HEK293T (cell line): Measurements from ENCODE around the gene IFI30.

ENCODE experiments used
- CTCF ChIA-PET: fragments of 350-600 bp; formaldehyde crosslinking; extraction: SDS; loops from one replicate; lab custom pipeline; 2021; ENCODE audit warnings: antibody characterized with exemption, inconsistent platforms; lab: Yijun Ruan, JAX
- POLR2A ChIA-PET: fragments of 350-600 bp; formaldehyde crosslinking; extraction: SDS; loops from one replicate; lab custom pipeline; 2020; ENCODE audit warnings: antibody characterized with exemption, inconsistent platforms; lab: Yijun Ruan, JAX
- DNase-seq: peaks from one replicate; pipeline ENCODE4 v3.0.0; 2012; ENCODE audit warnings: mixed read lengths; ENCODE audit errors: extremely low spot score
- ARNT ChIP-seq: fragments of 450-650 bp; IDR thresholded peaks from 2 replicates; pipeline ENCODE4 v1.6.1; 2017; ENCODE audit warnings: mild to moderate bottlenecking
- BHLHE40 ChIP-seq: fragments of 450-650 bp; IDR thresholded peaks from 2 replicates; pipeline ENCODE4 v1.6.1; 2016; ENCODE audit warnings: mild to moderate bottlenecking, moderate library complexity, borderline replicate concordance
- CTBP1 ChIP-seq: fragments of 450-650 bp; IDR thresholded peaks from 2 replicates; pipeline ENCODE4 v1.6.1; 2016; ENCODE audit warnings: borderline replicate concordance
- ELF4 ChIP-seq: fragments of 450-650 bp; IDR thresholded peaks from 2 replicates; pipeline ENCODE4 v1.6.1; 2017; ENCODE audit warnings: antibody characterized with exemption
- FOXA1 ChIP-seq: fragments of 450-650 bp; IDR thresholded peaks from 2 replicates; pipeline ENCODE4 v1.6.1; 2016; ENCODE audit warnings: mild to moderate bottlenecking
- FOXK2 ChIP-seq: fragments of 450-650 bp; IDR thresholded peaks from 2 replicates; pipeline ENCODE4 v1.6.1; 2016; ENCODE audit warnings: mild to moderate bottlenecking
- FOXM1 ChIP-seq: fragments of 450-650 bp; IDR thresholded peaks from 2 replicates; pipeline ENCODE4 v1.6.1; 2017; ENCODE audit warnings: mild to moderate bottlenecking, borderline replicate concordance
- HDGF ChIP-seq: fragments of 450-650 bp; IDR thresholded peaks from 2 replicates; pipeline ENCODE4 v1.6.1; 2017; ENCODE audit warnings: antibody characterized with exemption, borderline replicate concordance
- L3MBTL2 ChIP-seq: fragments of 450-650 bp; conservative IDR thresholded peaks from 2 replicates; pipeline ENCODE4 v1.6.1; 2016; ENCODE audit warnings: mild to moderate bottlenecking
- LEF1 ChIP-seq: fragments of 450-650 bp; IDR thresholded peaks from 2 replicates; pipeline ENCODE4 v1.6.1; 2017; ENCODE audit warnings: mild to moderate bottlenecking, borderline replicate concordance
- NFRKB ChIP-seq: fragments of 450-650 bp; IDR thresholded peaks from 2 replicates; pipeline ENCODE4 v1.6.1; 2016; ENCODE audit warnings: mild to moderate bottlenecking, moderate library complexity
- SP1 ChIP-seq: fragments of 450-650 bp; IDR thresholded peaks from 2 replicates; pipeline ENCODE4 v1.6.1; 2017
- SUZ12 ChIP-seq: fragments of 450-650 bp; IDR thresholded peaks from 2 replicates; pipeline ENCODE4 v1.6.1; 2016; ENCODE audit warnings: mild to moderate bottlenecking
- TARDBP ChIP-seq: fragments of 450-650 bp; IDR thresholded peaks from 2 replicates; pipeline ENCODE4 v1.6.1; 2016
- ZNF384 ChIP-seq: fragments of 450-650 bp; IDR thresholded peaks from 2 replicates; pipeline ENCODE4 v1.6.1; 2016
- TF ChIP-seq, protein P1 (sequence below): fragments of 450-650 bp; IDR thresholded peaks from 2 replicates; pipeline ENCODE4 v1.6.1; 2016

The IFI30 gene

DNA sequence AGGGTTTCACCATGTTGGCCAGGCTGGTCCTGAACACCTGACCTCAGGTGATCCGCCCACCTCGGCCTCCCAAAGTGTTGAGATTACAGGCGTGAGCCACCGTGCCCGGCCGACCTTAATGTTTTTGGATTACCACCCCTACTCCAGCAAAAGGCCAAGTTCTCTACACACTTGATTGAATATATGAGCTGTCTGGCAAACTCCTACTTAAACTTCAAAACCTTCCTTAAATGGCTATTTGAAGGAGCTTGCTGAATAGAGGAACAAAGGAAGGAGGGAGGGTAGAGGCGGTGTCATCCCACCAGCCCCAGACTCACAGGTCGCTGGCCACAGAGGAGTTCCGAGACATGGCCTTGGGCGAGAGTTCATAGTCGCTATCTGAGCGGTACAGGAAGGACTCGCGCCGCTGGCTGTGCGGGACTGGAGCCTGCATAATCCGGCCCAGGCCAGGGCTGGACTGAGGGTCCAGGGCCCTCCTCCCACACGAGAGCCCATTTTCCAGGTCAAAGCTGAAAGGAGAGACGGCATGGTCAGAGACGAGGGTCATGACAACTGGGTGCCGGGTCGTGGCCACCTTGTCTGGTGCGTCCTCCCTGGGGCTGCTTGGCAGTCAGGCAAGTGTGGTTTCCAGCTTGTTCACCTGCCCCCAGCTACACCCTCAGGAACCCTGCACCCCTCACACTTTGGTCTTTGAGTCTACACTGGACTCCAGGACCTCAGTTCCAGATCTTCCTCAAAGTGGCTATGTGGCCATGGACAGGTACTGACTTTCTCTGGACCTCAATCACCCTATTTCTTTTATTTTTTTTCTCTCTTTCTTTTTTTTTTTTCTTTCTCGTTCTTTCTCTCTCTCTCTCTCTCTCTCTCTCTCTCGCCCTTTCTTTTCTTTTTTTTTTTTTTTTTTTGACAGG lies 48.5 kb downstream of the IFI30 start:
- ChIA-PET POLR2A (interaction anchor here (1.0 kb wide), 1 partner anchor 60 kb away, joined by 3 read pairs; no protein-coding TSS in a partner anchor), CTCF (interaction anchor here (1.0 kb wide), 1 partner anchor 17 kb away, joined by 3 read pairs; no protein-coding TSS in a partner anchor)
- no peak for TF ChIP-seq LEF1
- TF ChIP-seq ELF4 = no peak
- no peak for TF ChIP-seq BHLHE40
- no peak for TF ChIP-seq HDGF
- no peak for TF ChIP-seq SUZ12
- no peak for TF ChIP-seq NFRKB
- TF ChIP-seq, protein P1, sequence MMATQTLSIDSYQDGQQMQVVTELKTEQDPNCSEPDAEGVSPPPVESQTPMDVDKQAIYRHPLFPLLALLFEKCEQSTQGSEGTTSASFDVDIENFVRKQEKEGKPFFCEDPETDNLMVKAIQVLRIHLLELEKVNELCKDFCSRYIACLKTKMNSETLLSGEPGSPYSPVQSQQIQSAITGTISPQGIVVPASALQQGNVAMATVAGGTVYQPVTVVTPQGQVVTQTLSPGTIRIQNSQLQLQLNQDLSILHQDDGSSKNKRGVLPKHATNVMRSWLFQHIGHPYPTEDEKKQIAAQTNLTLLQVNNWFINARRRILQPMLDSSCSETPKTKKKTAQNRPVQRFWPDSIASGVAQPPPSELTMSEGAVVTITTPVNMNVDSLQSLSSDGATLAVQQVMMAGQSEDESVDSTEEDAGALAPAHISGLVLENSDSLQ = no peak
- no peak for TF ChIP-seq ZNF384
- TF ChIP-seq FOXM1 = no peak
- no peak for TF ChIP-seq SP1
- TF ChIP-seq L3MBTL2 = no peak
- TF ChIP-seq CTBP1 = no peak
- no peak for TF ChIP-seq FOXA1
- TF ChIP-seq TARDBP = no peak
- no peak for DNase-seq

DNA sequence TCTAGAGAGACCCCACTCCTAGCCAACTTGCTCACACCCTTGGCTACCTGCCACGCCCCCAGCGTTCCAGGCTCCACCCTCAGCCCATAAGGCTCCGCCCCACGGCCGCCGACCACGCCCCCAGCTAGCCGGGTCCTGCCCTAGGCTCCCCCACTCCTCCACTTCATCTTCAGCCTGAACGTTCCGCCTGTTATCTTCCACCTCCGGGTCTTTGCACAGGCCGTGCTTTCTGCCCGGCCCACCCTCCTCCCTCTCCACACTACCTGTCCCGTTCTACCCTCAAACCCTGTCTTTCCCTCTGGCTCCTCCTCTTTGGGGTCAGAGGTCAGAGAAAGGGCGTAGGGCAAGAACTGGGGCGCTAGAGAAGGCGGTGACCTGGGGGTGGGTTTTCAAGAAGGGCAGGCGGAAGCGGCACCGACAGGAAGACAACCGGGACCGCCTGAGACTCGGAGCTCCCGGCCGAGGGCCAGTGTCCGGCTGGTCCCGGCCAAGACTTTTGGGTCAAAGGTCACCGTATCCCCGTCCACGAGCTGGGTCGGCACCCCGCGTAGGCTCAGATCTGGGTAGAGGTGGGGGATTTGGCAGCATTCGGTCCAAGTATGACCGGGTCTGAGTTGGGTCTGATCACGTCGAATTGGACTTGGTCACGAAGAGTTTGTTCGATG lies 50.4 kb downstream of the IFI30 start:
- TF ChIP-seq, protein P1 = peak; percentile 32; the same call in 1 of the 2 replicates
- TF ChIP-seq ARNT (no peak), FOXA1 (no peak), NFRKB (no peak), L3MBTL2 (peak; percentile 33; the same call in 1 of the 2 replicates), BHLHE40 (no peak), FOXM1 (no peak), HDGF (no peak), CTBP1 (no peak), LEF1 (no peak)
- peak; percentile 91 for DNase-seq
- POLR2A ChIA-PET = interaction anchor here (0.6 to 2.1 kb wide), 14 partner anchors 9 to 195 kb away, joined by 3 to 36 read pairs (median 6); partner anchors contain the start of genes JUND, LSM4, MPV17L2 and PIK3R2
- CTCF ChIA-PET = interaction anchor here (0.6 to 1.8 kb wide), 10 partner anchors 10 to 162 kb away, joined by 3 to 12 read pairs (median 4); partner anchors contain the start of gene GDF15

DNA sequence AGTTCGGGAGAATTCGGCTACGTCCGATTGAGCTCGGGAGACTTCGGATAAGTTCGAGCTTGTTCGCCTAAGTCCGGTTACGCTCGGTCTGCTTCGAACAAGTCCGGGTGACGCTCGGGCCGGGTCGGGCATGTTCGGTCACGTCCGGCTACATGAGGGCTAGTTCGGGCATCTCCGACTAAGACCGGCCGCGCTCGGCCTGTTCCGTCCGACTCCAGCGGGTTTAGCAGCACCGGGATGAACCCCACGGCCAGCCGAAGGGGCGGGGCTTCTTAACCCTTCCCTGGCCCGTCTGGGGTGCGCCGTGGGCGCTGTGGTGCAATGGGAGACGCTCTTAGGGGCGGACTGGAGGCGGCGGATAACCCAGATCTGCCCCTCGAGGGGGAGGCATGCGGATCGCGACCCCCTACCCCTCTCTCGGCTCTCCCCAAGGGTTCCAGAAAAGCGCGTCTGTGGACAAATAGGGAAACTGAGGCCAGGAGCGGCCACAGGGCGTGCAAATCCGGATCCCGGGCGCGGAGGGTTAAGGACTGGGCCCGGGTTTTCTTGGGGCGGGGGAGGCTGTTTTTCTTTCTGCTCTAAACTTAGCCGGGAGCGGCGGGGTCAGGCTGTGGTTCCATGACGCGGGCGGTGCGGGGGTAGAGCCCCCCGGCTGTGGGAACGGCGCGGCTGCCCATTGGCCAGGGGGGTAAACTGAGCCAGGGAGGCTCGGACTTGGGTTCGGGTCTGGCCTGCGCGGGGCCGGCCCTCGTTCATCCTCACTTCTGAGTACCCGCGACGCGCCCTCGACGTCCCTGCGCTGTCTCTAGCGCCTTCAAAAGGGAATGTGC lies 51.1 kb downstream of the IFI30 start:
- ChIA-PET POLR2A (interaction anchor here (0.6 to 2.1 kb wide), 14 partner anchors 8 to 194 kb away, joined by 3 to 36 read pairs (median 6); partner anchors contain the start of genes JUND, LSM4, MPV17L2 and PIK3R2), CTCF (interaction anchor here (0.6 to 1.8 kb wide), 8 partner anchors 9 to 161 kb away, joined by 3 to 12 read pairs (median 5); partner anchors contain the start of gene GDF15)
- DNase-seq = peak; percentile 98
- no peak for TF ChIP-seq SP1
- TF ChIP-seq ARNT = no peak
- TF ChIP-seq SUZ12 = no peak
- TF ChIP-seq LEF1 = no peak
- no peak for TF ChIP-seq FOXM1
- TF ChIP-seq CTBP1 = no peak
- no peak for TF ChIP-seq NFRKB
- no peak for TF ChIP-seq TARDBP
- no peak for TF ChIP-seq ELF4
- no peak for TF ChIP-seq FOXA1
- TF ChIP-seq FOXK2 = no peak
- TF ChIP-seq L3MBTL2 = no peak
- no peak for TF ChIP-seq HDGF
- TF ChIP-seq BHLHE40 = no peak
- TF ChIP-seq, protein P1 = no peak
- TF ChIP-seq ZNF384 = no peak

DNA sequence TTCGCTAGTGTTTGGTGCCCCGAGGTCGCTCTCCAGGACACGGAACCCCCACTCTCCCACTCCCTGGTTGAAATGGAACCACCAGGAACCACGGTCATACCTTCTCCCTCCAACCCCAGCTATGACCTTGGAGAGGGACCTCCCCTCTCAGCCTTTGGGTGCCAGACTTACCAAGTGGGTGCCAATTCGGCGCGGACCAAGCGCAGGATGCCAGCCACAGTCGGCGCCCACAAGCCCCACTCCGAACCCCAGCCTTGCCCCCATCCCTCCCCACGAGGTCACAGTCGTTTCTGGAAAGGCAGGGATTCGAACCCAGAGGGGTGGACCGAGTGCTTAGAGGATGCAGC lies 51.7 kb downstream of the IFI30 start:
- ChIA-PET POLR2A (interaction anchor here (0.7 to 2.0 kb wide), 4 partner anchors 33 to 73 kb away, joined by 3 to 8 read pairs (median 4); partner anchors contain the start of genes JUND, MPV17L2 and PIK3R2), CTCF (interaction anchor here (1.7 kb wide), 1 partner anchor 54 kb away, joined by 12 read pairs; no protein-coding TSS in a partner anchor)
- no peak for DNase-seq
- TF ChIP-seq FOXM1 = no peak
- TF ChIP-seq TARDBP = no peak
- TF ChIP-seq ARNT = no peak
- TF ChIP-seq CTBP1 = no peak
- TF ChIP-seq, protein P1 = no peak
- no peak for TF ChIP-seq L3MBTL2
- no peak for TF ChIP-seq HDGF
- TF ChIP-seq FOXA1 = no peak
- TF ChIP-seq SUZ12 = no peak
- TF ChIP-seq ZNF384 = no peak
- no peak for TF ChIP-seq FOXK2
- no peak for TF ChIP-seq LEF1
- TF ChIP-seq NFRKB = no peak
